ENCODE results near the gene LRPAP1. TPM values are rescaled to one million over a fixed set of nuclear protein-coding genes. Genes with fewer than 3 reads are reported as not detected.
"Not testable (repeated sequence)": the region's sequence is repeated elsewhere in the genome, so short reads cannot be mapped to it uniquely, and the experiment has no call there.

Gene LRPAP1
- total RNA-seq, 4 donors from 2014 or later = 76.6 to 166 (median 126) TPM

GRCh38 chr4:3555459-3556070, 23.3 kb upstream of the LRPAP1 start:
- peaks cover 0 to 27% (median 0%) of the 10 kb centered on the region in 4 donors for H3K27me3 ChIP-seq
- H3K9me3 ChIP-seq; H3K4me1 ChIP-seq; DNase-seq; H3K36me3 ChIP-seq; H3K27ac ChIP-seq; H3K4me3 ChIP-seq; intact Hi-C loops (cut with DNase I): not testable (repeated sequence)
- 63 to 68% methylated on average over 7 to 15 of the region's 18 CpGs for WGBS, 2 donors

- H3K9me3 ChIP-seq; H3K27ac ChIP-seq; H3K4me1 ChIP-seq; intact Hi-C loops (cut with DNase I); H3K36me3 ChIP-seq; H3K4me3 ChIP-seq; DNase-seq: not testable (repeated sequence)
- peaks cover 0 to 12% (median 0%) of the 10 kb centered on the region in 4 donors for H3K27me3 ChIP-seq
- WGBS, 2 donors = 67 to 78% methylated on average over 1 to 4 of the region's 7 CpGs
These were observed 19.1 kb upstream of the LRPAP1 start for GRCh38 chr4:3551366-3551765.

GRCh38 chr4:3550792-3551325, 18.6 kb upstream of the LRPAP1 start:
- H3K4me1 ChIP-seq; H3K27me3 ChIP-seq; H3K36me3 ChIP-seq; H3K27ac ChIP-seq; DNase-seq; H3K9me3 ChIP-seq; H3K4me3 ChIP-seq; intact Hi-C loops (cut with DNase I): not testable (repeated sequence)
- WGBS, 2 donors = 60 to 82% methylated on average over 1 to 7 of the region's 12 CpGs

- H3K4me1 ChIP-seq; H3K27me3 ChIP-seq; intact Hi-C loops (cut with DNase I); H3K27ac ChIP-seq; DNase-seq; H3K9me3 ChIP-seq; H3K4me3 ChIP-seq; H3K36me3 ChIP-seq: not testable (repeated sequence)
- no CpG with 5 or more reads among the region's 6 CpGs for WGBS, 2 donors
These were observed 17.8 kb upstream of the LRPAP1 start for GRCh38 chr4:3550041-3550440.

GRCh38 chr4:3549694-3550001, 17.4 kb upstream of the LRPAP1 start:
- H3K9me3 ChIP-seq; H3K36me3 ChIP-seq; H3K27ac ChIP-seq; H3K27me3 ChIP-seq; H3K4me1 ChIP-seq; intact Hi-C loops (cut with DNase I); H3K4me3 ChIP-seq; DNase-seq: not testable (repeated sequence)
- WGBS, 2 donors = 80% methylated on average over 1 of the region's 6 CpGs; no CpG with 5 or more reads in 1 of the 2 donors

- H3K27me3 ChIP-seq; H3K27ac ChIP-seq; intact Hi-C loops (cut with DNase I); DNase-seq; H3K4me3 ChIP-seq; H3K36me3 ChIP-seq; H3K4me1 ChIP-seq; H3K9me3 ChIP-seq: not testable (repeated sequence)
- WGBS, 2 donors = 76 to 80% methylated on average over 1 to 5 of the region's 21 CpGs
These were observed 16.9 kb upstream of the LRPAP1 start for GRCh38 chr4:3548991-3549693.

GRCh38 chr4:3546721-3547120, 14.5 kb upstream of the LRPAP1 start:
- H3K36me3 ChIP-seq; H3K4me3 ChIP-seq; H3K27me3 ChIP-seq; H3K27ac ChIP-seq; DNase-seq; H3K4me1 ChIP-seq; H3K9me3 ChIP-seq; intact Hi-C loops (cut with DNase I): not testable (repeated sequence)
- 44 to 52% methylated on average over 3 to 4 of the region's 4 CpGs for WGBS, 2 donors

GRCh38 chr4:3545351-3545750, 13.1 kb upstream of the LRPAP1 start:
- H3K27me3 ChIP-seq; H3K36me3 ChIP-seq; intact Hi-C loops (cut with DNase I); H3K4me3 ChIP-seq; H3K27ac ChIP-seq; H3K4me1 ChIP-seq; H3K9me3 ChIP-seq; DNase-seq: not testable (repeated sequence)
- no CpG with 5 or more reads among the region's 8 CpGs for WGBS, 2 donors

- DNase-seq, H3K4me1 ChIP-seq: not testable (repeated sequence)
- 64 to 68% methylated on average over 4 to 13 of the region's 22 CpGs for WGBS, 2 donors
These were observed 12.2 kb upstream of the LRPAP1 start for GRCh38 chr4:3544259-3545025.

GRCh38 chr4:3543415-3543814, 11.2 kb upstream of the LRPAP1 start:
- 78 to 89% methylated on average over 6 of the region's 8 CpGs for WGBS, 2 donors

More at GRCh38 chr4:3544259-3545025, 12.2 kb upstream of the LRPAP1 start:
- H3K9me3 ChIP-seq; H3K36me3 ChIP-seq; intact Hi-C loops (cut with DNase I); H3K27me3 ChIP-seq; H3K4me3 ChIP-seq; H3K27ac ChIP-seq: not testable (repeated sequence)

GRCh38 chr4:3538906-3539305, 6.7 kb upstream of the LRPAP1 start:
- H3K9me3 ChIP-seq, DNase-seq: not testable (repeated sequence)

More at GRCh38 chr4:3543415-3543814, 11.2 kb upstream of the LRPAP1 start:
- H3K27me3 ChIP-seq; intact Hi-C loops (cut with DNase I); H3K4me3 ChIP-seq; H3K9me3 ChIP-seq; H3K27ac ChIP-seq; H3K4me1 ChIP-seq; H3K36me3 ChIP-seq; DNase-seq: not testable (repeated sequence)

GRCh38 chr4:3535812-3536211, 3.6 kb upstream of the LRPAP1 start:
- H3K27ac ChIP-seq; H3K4me3 ChIP-seq; H3K27me3 ChIP-seq; intact Hi-C loops (cut with DNase I); H3K9me3 ChIP-seq; DNase-seq; H3K36me3 ChIP-seq: not testable (repeated sequence)
- 84 to 90% methylated on average over 7 to 9 of the region's 10 CpGs for WGBS, 2 donors
- H3K4me1 ChIP-seq = peaks cover 8 to 20% (median 14%) of the 10 kb centered on the region in 3 donors

More at GRCh38 chr4:3538906-3539305, 6.7 kb upstream of the LRPAP1 start:
- intact Hi-C loops (cut with DNase I); H3K4me1 ChIP-seq; H3K27me3 ChIP-seq; H3K27ac ChIP-seq; H3K4me3 ChIP-seq; H3K36me3 ChIP-seq: not testable (repeated sequence)
- no CpG with 5 or more reads among the region's 23 CpGs for WGBS, 2 donors

All from esophagus squamous epithelium (tissue), 5 donors.